GM13977 (cell line): Measurements from ENCODE around the gene HOXA6.

Source experiments
- DNase-seq: peaks from one replicate; pipeline ENCODE4 v3.0.0; 2012; ENCODE audit warnings: low spot score
- in situ Hi-C: fragments of 300-500 bp; cut with MboI; formaldehyde crosslinking; loops from one replicate; pipeline ENCODE4 v1.12.0; 2022; ENCODE audit warnings: low sequenced_read_pairs, low pct_unique_long_range_greater_than_20kb, mixed read lengths, inconsistent platforms; ENCODE audit not compliant: unreplicated experiment
- TF ChIP-seq, protein P1 (sequence below): IDR thresholded peaks from 2 replicates; pipeline ENCODE4 v1.5.1; 2012; ENCODE audit warnings: mild to moderate bottlenecking, control low read depth; ENCODE audit not compliant: insufficient read depth; ENCODE audit errors: extremely low read depth, missing control alignments

Gene HOXA6

DNA sequence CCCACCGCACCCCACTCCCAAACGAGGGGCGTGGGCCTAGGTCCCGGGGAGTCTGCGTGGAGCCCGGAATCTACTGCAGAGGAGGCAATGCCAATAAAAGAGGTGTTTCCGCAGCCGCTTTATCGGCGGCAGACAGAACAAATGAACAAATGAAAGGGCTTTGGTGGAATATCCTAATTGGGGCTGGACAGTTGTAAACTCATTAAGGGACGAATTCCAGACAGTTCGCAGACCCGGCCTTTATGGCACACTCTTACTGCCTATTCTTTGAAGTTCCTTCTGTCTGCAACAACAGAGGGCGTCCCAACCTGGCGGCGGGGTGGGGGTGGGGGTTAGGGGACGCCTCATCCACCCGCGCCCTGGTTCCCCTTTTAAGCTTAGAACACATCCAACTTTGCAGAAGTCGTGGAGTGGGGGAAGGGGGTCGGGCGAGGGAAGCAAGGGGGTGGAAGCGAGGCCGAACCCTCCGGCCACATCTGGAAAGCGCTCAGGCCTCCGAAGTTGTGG, 13.7 kb upstream of the HOXA6 start:
- in situ Hi-C loops = loop anchor here (10.0 to 25.0 kb wide), 2 partner anchors 799 to 1306 kb away; no protein-coding TSS in a partner anchor
- no peak for DNase-seq
- TF ChIP-seq, protein P1, sequence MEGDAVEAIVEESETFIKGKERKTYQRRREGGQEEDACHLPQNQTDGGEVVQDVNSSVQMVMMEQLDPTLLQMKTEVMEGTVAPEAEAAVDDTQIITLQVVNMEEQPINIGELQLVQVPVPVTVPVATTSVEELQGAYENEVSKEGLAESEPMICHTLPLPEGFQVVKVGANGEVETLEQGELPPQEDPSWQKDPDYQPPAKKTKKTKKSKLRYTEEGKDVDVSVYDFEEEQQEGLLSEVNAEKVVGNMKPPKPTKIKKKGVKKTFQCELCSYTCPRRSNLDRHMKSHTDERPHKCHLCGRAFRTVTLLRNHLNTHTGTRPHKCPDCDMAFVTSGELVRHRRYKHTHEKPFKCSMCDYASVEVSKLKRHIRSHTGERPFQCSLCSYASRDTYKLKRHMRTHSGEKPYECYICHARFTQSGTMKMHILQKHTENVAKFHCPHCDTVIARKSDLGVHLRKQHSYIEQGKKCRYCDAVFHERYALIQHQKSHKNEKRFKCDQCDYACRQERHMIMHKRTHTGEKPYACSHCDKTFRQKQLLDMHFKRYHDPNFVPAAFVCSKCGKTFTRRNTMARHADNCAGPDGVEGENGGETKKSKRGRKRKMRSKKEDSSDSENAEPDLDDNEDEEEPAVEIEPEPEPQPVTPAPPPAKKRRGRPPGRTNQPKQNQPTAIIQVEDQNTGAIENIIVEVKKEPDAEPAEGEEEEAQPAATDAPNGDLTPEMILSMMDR = no peak

DNA sequence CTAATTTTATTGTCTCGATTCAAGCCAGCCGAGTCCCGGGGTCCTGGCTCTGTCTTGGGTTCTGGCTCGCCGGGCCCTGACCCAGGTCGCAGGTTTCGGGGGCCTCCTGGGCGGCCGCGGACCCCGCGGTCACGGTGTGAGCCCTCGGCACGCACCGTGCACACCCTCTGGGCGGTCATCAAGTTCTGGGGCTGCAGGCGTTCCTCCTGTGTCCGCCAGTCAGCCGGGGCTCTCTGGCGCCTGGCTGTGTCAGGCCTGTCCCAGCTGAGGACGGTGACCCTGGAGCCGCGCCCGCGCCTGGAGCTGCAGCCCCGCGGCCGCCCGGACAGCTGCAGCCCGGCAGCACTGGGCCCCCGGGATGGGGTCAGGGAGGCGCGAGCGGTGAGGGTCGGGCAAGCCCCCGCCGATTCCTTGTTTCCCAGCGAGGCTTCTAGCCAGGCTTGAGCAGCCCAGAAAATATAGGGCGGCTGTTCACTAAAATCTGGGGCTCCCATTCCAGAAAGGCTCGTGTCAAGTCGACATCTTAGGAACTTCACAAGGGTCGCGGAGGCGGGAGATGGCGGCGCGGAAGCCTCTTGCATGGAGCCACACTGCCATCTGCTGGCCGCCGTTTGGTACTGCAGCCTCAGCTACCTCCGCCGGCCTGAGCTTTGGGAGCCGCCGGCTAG, 13.1 kb upstream of the HOXA6 start:
- in situ Hi-C loops = loop anchor here (10.0 to 25.0 kb wide), 2 partner anchors 798 to 1306 kb away; no protein-coding TSS in a partner anchor
- TF ChIP-seq, protein P1 = peak; percentile 99
- DNase-seq = peak; percentile 91

DNA sequence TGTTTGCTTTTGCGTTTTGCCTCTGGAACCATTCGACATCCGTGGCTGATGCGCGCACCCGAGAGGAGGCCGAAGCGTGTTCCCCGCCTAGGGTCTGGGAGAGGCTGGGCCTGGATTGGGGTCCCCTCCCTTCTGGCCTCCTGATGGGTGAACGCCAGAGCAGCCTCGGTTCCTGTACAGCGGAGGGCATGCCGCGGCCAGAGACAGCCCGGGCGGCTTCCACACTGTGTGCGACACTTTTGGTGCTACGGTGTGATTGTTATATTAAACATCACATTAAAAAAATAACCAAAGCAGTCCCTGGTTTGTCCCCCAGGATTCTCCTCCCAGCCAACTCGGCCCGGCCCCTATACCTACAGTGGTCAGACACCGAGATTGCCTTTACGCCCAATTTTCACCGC, 12.6 kb upstream of the HOXA6 start:
- TF ChIP-seq, protein P1 = no peak
- in situ Hi-C loops = loop anchor here (10.0 to 25.0 kb wide), 2 partner anchors 798 to 1305 kb away; no protein-coding TSS in a partner anchor
- no peak for DNase-seq

DNA sequence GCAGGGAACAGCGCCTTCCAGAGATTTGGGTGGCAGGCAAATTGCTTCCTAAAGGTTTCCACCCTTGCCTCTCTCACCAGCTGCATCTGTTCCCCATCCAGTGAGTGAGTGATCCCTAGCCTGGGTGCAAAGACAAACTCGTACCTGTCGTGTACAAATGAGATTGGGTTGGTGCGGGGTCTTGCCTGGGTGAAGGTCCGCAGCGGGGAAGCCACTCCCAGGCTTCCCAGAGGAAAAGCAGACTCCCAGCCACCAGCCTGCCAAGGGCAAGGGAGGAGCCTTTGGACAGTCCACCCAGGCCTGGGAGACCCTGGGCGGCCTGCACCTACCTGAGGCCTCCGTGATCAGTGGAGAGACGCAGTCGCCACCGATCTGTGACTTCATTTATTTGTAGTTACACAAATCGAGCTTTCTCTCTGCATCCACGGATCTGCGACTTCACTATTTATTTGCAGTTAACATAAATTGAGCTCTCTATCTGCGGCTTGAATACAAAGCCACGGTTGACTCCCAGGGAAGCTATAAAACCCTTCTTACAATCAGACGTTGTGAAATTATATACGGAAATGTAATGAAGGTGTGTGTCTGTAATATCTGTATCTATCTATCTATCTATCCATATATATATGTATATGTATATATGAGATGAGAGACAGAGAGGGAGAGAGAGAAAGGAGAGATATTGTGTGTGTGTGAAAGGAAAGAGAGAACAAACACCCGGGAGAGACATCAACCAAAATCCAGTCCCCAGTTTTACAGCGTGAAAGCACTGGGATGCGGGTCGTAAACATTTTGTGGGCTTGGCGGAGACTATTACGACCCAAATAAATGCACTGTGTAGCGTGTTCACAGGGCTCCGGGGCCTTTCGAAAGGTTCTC, 11.9 kb upstream of the HOXA6 start:
- in situ Hi-C loops = loop anchor here (10.0 to 25.0 kb wide), 3 partner anchors 85 to 1305 kb away; partner anchors contain the start of gene EVX1
- TF ChIP-seq, protein P1 = no peak
- no peak for DNase-seq

DNA sequence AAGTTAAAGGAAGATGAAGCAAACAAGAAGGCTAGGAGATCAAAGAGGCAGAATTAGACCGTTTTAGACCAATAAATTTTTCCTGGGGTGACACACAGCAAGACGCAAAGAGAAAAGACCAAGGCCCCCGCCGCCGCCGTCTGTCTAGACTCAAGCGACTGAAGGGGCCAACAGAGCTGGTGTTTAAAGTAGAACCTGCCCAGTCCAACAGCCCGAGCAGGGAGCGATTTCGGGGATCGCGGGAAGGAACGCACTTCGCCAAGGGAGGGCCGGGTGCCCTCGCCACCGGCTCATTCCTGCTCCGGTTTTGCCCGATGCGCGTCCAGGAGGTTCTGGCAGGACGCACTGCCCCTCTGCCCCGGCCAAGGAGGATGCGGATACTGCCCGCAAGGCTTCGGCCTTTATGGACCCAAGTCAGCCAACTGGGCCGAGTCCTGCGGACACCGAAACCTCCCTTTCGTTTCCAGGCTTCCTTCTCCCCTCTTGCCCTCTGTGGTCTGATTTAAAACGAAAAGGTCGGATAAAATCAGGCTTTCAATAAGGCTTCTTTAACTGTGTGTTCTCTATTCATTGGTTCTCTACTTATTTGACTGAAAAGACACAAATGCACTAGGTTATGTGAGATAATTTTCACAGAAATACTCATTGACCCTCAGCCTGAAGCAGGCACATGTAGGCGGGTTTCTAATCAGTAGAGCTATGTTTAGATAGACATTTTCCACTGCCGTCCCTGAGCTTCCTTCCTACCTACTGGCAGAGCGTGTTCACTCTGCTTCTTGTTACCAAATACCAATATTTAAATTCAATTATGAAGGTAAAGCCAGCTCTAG, 11.1 kb upstream of the HOXA6 start:
- in situ Hi-C loops = loop anchor here (10.0 to 25.0 kb wide), 2 partner anchors 86 to 796 kb away; partner anchors contain the start of gene EVX1
- no peak for DNase-seq
- TF ChIP-seq, protein P1 = no peak
